Measurements from ENCODE around the gene CDKL5. TPM values are rescaled to one million over a fixed set of nuclear protein-coding genes. Genes with fewer than 3 reads are reported as not detected.
A peak's percentile ranks its signal among the peaks of the same experiment; 100 is the strongest.

CDKL5 gene
- polyA plus RNA-seq (2013, experiment 1 of 2), result 2.0 TPM
- 2.0 TPM for polyA plus RNA-seq (2013, experiment 2 of 2)

DNA sequence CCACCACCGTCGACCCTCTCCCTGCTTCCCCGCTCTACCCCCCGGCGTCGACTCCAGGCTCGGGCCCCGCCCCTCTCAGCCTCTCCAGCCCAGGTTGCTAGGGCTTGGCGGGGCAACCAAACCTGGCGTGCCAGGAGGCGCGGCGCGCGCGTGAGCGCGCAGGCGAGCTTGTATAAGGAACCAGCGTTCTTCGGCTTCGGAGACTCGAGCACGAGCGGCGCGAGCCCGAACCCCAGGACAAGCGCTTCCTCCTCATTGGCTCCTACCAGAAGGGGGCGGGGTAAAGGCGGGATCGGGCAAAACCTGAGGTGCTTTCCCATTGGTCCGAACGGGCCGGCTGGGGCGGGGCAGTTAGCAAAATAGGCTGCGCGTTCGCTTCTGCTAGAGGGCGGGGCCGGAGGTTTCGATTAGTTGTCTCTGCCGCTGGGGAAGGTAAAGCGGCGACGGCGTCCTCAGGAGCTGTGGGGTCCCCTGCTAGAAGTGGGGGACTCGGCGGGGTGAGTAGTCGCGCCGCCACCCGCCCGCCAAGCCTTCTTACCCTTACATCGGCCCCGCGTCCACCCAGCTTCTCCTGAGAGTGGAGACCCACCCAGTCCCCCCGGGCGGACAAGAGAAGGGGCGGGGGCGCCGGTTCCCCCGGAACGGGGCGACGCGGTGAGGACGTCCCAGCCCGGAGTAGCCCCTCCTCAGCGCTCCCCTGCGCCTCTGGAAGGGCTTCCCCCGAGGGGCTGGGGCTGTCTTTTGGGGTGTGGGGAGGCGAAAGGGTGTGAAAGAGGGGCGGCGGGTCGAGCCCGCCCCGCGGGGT is at the start of gene CDKL5:
Gene CDKL5 (plus strand): TSS at position 410 of the 805 bp plus-strand sequence. CDS start 81,489 bp downstream, outside the sequence.
- H3K9ac ChIP-seq (ENCODE audit: low read depth, low read length, poor library complexity), result peak within 1 kb of the TSS; percentile 60
- H2AK5ac ChIP-seq (ENCODE audit: low read depth, low read length), result no peak within 1 kb of the TSS
- no peaks in the 10 kb centered on the region for H3K9me3 ChIP-seq (replicated peaks in 1 of 2; ENCODE audit: control insufficient read depth in 2 of 2, insufficient read depth in 1 of 2, low read depth in 1 of 2, low read length in 2 of 2)
- H3K23ac ChIP-seq (ENCODE audit: low read depth, low read length, poor library complexity), result no peak within 1 kb of the TSS
- peak; percentile 93 for DNase-seq (ENCODE audit: low spot score)
- no peak within 1 kb of the TSS for H4K91ac ChIP-seq (ENCODE audit: low read depth, low read length, poor library complexity)
- H2BK15ac ChIP-seq (ENCODE audit: low read length), result no peak within 1 kb of the TSS
- peak within 1 kb of the TSS; percentile 77 for H3K4me2 ChIP-seq (ENCODE audit: insufficient read depth, low read length, poor library complexity, severe bottlenecking)
- peak within 1 kb of the TSS; percentile 61 for H3K27ac ChIP-seq (replicated peaks; ENCODE audit: low read length)
- WGBS, 2 donors (ENCODE audit: extremely low coverage in 2 of 2, insufficient read length in 2 of 2, insufficient replicate concordance in 1 of 2), result no CpG with 5 or more reads among the region's 79 CpGs
- H3K4me3 ChIP-seq (ENCODE audit: low read length in 2 of 2), result peak within 1 kb of the TSS; percentile 54 to 89
- H3K36me3 ChIP-seq (replicated peaks in 1 of 2; ENCODE audit: control insufficient read depth in 2 of 2, insufficient read depth in 2 of 2, low read length in 2 of 2), result no peaks in the 10 kb centered on the region
- peak within 1 kb of the TSS; percentile 83 for H3K18ac ChIP-seq (ENCODE audit: low read length)
- peak within 1 kb of the TSS; percentile 95 for H2AFZ ChIP-seq (ENCODE audit: low read length)
- no peak within 1 kb of the TSS for H2BK5ac ChIP-seq (ENCODE audit: low read length)
- H3K27me3 ChIP-seq (ENCODE audit: control insufficient read depth in 3 of 3, insufficient read depth in 3 of 3, low read depth in 1 of 3, low read length in 3 of 3), result peaks cover 0 to 5% (median 0%) of the 10 kb centered on the region in 3 experiments
- H3K4ac ChIP-seq (ENCODE audit: low read length), result no peak within 1 kb of the TSS
- H3K79me1 ChIP-seq (ENCODE audit: low read depth, low read length), result peaks cover 2% of the 10 kb centered on the region
- H3K4me1 ChIP-seq (ENCODE audit: control insufficient read depth in 2 of 2, insufficient read depth in 1 of 2, low read depth in 1 of 2, low read length in 2 of 2), result no peaks in the 10 kb centered on the region
- H2BK12ac ChIP-seq (ENCODE audit: low read length), result no peak within 1 kb of the TSS
- no peak within 1 kb of the TSS for H3K14ac ChIP-seq (ENCODE audit: low read length)
- no peak within 1 kb of the TSS for H4K8ac ChIP-seq (ENCODE audit: low read depth, low read length)
- H2BK120ac ChIP-seq (ENCODE audit: low read depth, low read length), result no peak within 1 kb of the TSS

DNA sequence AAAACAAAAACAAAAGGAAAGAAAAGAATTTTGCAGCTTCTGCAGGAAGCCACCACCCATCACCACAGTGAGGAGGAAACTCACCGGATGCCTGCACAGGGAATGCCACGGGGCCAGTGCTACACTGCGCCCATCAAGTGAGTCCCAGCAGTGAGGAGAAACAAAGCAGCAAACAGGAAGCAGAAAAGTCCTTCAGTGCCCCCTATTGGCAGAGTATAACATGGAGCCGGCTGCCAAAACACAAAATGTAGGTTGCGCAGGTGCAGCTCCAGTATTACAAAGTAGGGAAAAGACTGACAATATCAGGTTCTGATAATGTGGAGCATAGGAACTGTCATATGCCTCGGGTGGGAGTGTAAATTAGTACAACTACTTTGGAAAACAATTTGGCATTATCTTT is 47.6 kb upstream of the CDKL5 start:
- Histone ChIP-seq H3K18ac (ENCODE audit: low read length) (no peak overlapping the region), H3K4ac (ENCODE audit: low read length) (no peak overlapping the region), H2BK12ac (ENCODE audit: low read length) (no peak overlapping the region), H3K79me1 (ENCODE audit: low read depth, low read length) (no peaks in the 10 kb centered on the region), H4K8ac (ENCODE audit: low read depth, low read length) (no peak overlapping the region), H3K9me3 (replicated peaks in 1 of 2; ENCODE audit: control insufficient read depth in 2 of 2, insufficient read depth in 1 of 2, low read depth in 1 of 2, low read length in 2 of 2) (no peaks in the 10 kb centered on the region), H3K4me2 (ENCODE audit: insufficient read depth, low read length, poor library complexity, severe bottlenecking) (no peak overlapping the region), H3K9ac (ENCODE audit: low read depth, low read length, poor library complexity) (no peak overlapping the region), H3K27ac (replicated peaks; ENCODE audit: low read length) (no peak overlapping the region), H3K4me3 (ENCODE audit: low read length in 2 of 2) (no peak overlapping the region), H3K36me3 (replicated peaks in 1 of 2; ENCODE audit: control insufficient read depth in 2 of 2, insufficient read depth in 2 of 2, low read length in 2 of 2) (no peaks in the 10 kb centered on the region), H3K23ac (ENCODE audit: low read depth, low read length, poor library complexity) (no peak overlapping the region), H3K4me1 (ENCODE audit: control insufficient read depth in 2 of 2, insufficient read depth in 1 of 2, low read depth in 1 of 2, low read length in 2 of 2) (peaks cover 0 to 2% of the 10 kb centered on the region in 2 donors), H2BK15ac (ENCODE audit: low read length) (no peak overlapping the region), H3K27me3 (ENCODE audit: control insufficient read depth in 3 of 3, insufficient read depth in 3 of 3, low read depth in 1 of 3, low read length in 3 of 3) (no peaks in the 10 kb centered on the region), H4K91ac (ENCODE audit: low read depth, low read length, poor library complexity) (no peak overlapping the region), H2BK120ac (ENCODE audit: low read depth, low read length) (no peak overlapping the region), H2BK5ac (ENCODE audit: low read length) (no peak overlapping the region), H2AK5ac (ENCODE audit: low read depth, low read length) (no peak overlapping the region), H2AFZ (ENCODE audit: low read length) (peak overlapping the region; percentile 48), H3K14ac (ENCODE audit: low read length) (no peak overlapping the region)
- no peak for DNase-seq (ENCODE audit: low spot score)
- no CpG with 5 or more reads among the region's 6 CpGs for WGBS, 2 donors (ENCODE audit: extremely low coverage in 2 of 2, insufficient read length in 2 of 2, insufficient replicate concordance in 1 of 2)

DNA sequence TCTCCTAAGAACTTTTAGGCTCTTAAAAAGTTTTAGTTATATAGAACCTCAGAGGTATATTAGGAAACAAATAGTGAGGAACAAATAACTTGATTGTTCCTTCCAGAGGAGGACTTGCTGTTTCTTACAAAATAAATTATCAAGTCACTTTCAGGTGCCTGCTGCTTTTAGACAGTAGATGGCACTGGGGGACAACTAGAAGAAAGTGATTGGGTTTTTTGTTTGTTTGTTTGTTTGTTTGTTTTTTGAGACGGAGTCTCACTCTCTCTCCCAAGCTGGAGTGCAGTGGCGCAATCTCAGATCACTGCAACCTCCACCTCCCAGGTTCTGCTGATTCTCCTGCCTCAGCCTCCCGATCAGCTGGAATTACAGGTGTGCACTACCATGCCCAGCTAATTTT is 35.4 kb upstream of the CDKL5 start:
- Histone ChIP-seq H3K27me3 (ENCODE audit: control insufficient read depth in 3 of 3, insufficient read depth in 3 of 3, low read depth in 1 of 3, low read length in 3 of 3) (no peaks in the 10 kb centered on the region), H2BK15ac (ENCODE audit: low read length) (no peak overlapping the region), H3K79me1 (ENCODE audit: low read depth, low read length) (no peaks in the 10 kb centered on the region), H3K23ac (ENCODE audit: low read depth, low read length, poor library complexity) (no peak overlapping the region), H3K4me3 (ENCODE audit: low read length in 2 of 2) (no peak overlapping the region), H4K8ac (ENCODE audit: low read depth, low read length) (no peak overlapping the region), H3K4me1 (ENCODE audit: control insufficient read depth in 2 of 2, insufficient read depth in 1 of 2, low read depth in 1 of 2, low read length in 2 of 2) (peaks cover 0 to 1% of the 10 kb centered on the region in 2 donors), H2BK12ac (ENCODE audit: low read length) (no peak overlapping the region), H3K4ac (ENCODE audit: low read length) (no peak overlapping the region), H3K4me2 (ENCODE audit: insufficient read depth, low read length, poor library complexity, severe bottlenecking) (no peak overlapping the region), H2AK5ac (ENCODE audit: low read depth, low read length) (no peak overlapping the region), H4K91ac (ENCODE audit: low read depth, low read length, poor library complexity) (no peak overlapping the region), H2AFZ (ENCODE audit: low read length) (no peak overlapping the region), H2BK120ac (ENCODE audit: low read depth, low read length) (no peak overlapping the region), H3K36me3 (replicated peaks in 1 of 2; ENCODE audit: control insufficient read depth in 2 of 2, insufficient read depth in 2 of 2, low read length in 2 of 2) (no peaks in the 10 kb centered on the region), H3K27ac (replicated peaks; ENCODE audit: low read length) (no peak overlapping the region), H2BK5ac (ENCODE audit: low read length) (no peak overlapping the region), H3K9ac (ENCODE audit: low read depth, low read length, poor library complexity) (no peak overlapping the region), H3K14ac (ENCODE audit: low read length) (no peak overlapping the region), H3K18ac (ENCODE audit: low read length) (no peak overlapping the region), H3K9me3 (replicated peaks in 1 of 2; ENCODE audit: control insufficient read depth in 2 of 2, insufficient read depth in 1 of 2, low read depth in 1 of 2, low read length in 2 of 2) (no peaks in the 10 kb centered on the region)
- DNase-seq (ENCODE audit: low spot score), result no peak
- WGBS, 2 donors (ENCODE audit: extremely low coverage in 2 of 2, insufficient read length in 2 of 2, insufficient replicate concordance in 1 of 2), result no CpG with 5 or more reads among the region's 3 CpGs

GRCh38 chrX:18390941-18391538 is 34.4 kb upstream of the CDKL5 start:
- no peak overlapping the region for H2BK15ac ChIP-seq (ENCODE audit: low read length)
- no peaks in the 10 kb centered on the region for H3K9me3 ChIP-seq (replicated peaks in 1 of 2; ENCODE audit: control insufficient read depth in 2 of 2, insufficient read depth in 1 of 2, low read depth in 1 of 2, low read length in 2 of 2)
- H4K8ac ChIP-seq (ENCODE audit: low read depth, low read length), result no peak overlapping the region
- H3K4me2 ChIP-seq (ENCODE audit: insufficient read depth, low read length, poor library complexity, severe bottlenecking), result no peak overlapping the region
- H3K14ac ChIP-seq (ENCODE audit: low read length), result no peak overlapping the region
- no peak overlapping the region for H3K4ac ChIP-seq (ENCODE audit: low read length)
- H2BK12ac ChIP-seq (ENCODE audit: low read length), result no peak overlapping the region
- no peak overlapping the region for H2AK5ac ChIP-seq (ENCODE audit: low read depth, low read length)
- H3K4me1 ChIP-seq (ENCODE audit: control insufficient read depth in 2 of 2, insufficient read depth in 1 of 2, low read depth in 1 of 2, low read length in 2 of 2), result peaks cover 0 to 1% of the 10 kb centered on the region in 2 donors
- no peak overlapping the region for H3K18ac ChIP-seq (ENCODE audit: low read length)
- no peak overlapping the region for H3K4me3 ChIP-seq (ENCODE audit: low read length in 2 of 2)
- no peak overlapping the region for H2BK5ac ChIP-seq (ENCODE audit: low read length)
- no peaks in the 10 kb centered on the region for H3K79me1 ChIP-seq (ENCODE audit: low read depth, low read length)
- no peak overlapping the region for H3K9ac ChIP-seq (ENCODE audit: low read depth, low read length, poor library complexity)
- H3K36me3 ChIP-seq (replicated peaks in 1 of 2; ENCODE audit: control insufficient read depth in 2 of 2, insufficient read depth in 2 of 2, low read length in 2 of 2), result no peaks in the 10 kb centered on the region
- H2BK120ac ChIP-seq (ENCODE audit: low read depth, low read length), result no peak overlapping the region
- no peak overlapping the region for H4K91ac ChIP-seq (ENCODE audit: low read depth, low read length, poor library complexity)
- no CpG with 5 or more reads among the region's 9 CpGs for WGBS, 2 donors (ENCODE audit: extremely low coverage in 2 of 2, insufficient read length in 2 of 2, insufficient replicate concordance in 1 of 2)
- peak; percentile 35 for DNase-seq (ENCODE audit: low spot score)
- no peak overlapping the region for H3K23ac ChIP-seq (ENCODE audit: low read depth, low read length, poor library complexity)
- H3K27ac ChIP-seq (replicated peaks; ENCODE audit: low read length), result no peak overlapping the region
- no peak overlapping the region for H2AFZ ChIP-seq (ENCODE audit: low read length)
- no peaks in the 10 kb centered on the region for H3K27me3 ChIP-seq (ENCODE audit: control insufficient read depth in 3 of 3, insufficient read depth in 3 of 3, low read depth in 1 of 3, low read length in 3 of 3)
